Measurements from ENCODE around the gene EFCAB14. TPM values are rescaled to one million over a fixed set of nuclear protein-coding genes. Genes with fewer than 3 reads are reported as not detected.

The EFCAB14 gene
- total and polyA plus RNA-seq, 2 of the 8 experiments (the other 6 are each of a cell fraction or from before 2014, with no cell fraction given): 19.4 to 40.4 TPM

- Histone ChIP-seq H3K36me3 (ENCODE audit: control insufficient read depth in 2 of 4, insufficient read depth in 4 of 4, low read length in 3 of 4) (peaks cover 11 to 63% (median 58%) of the 10 kb centered on the region in 4 experiments), H2BK20ac (ENCODE audit: low read length) (no peak overlapping the region), H3K14ac (ENCODE audit: insufficient read length) (no peak overlapping the region), H2AK5ac (ENCODE audit: low read depth, low read length) (no peak overlapping the region), H4K20me1 (replicated peaks in 1 of 2; ENCODE audit: control insufficient read depth in 1 of 2, insufficient read depth in 2 of 2, low read length in 2 of 2) (peaks cover 0 to 4% of the 10 kb centered on the region in 2 experiments), H3K18ac (ENCODE audit: extremely low read depth, low read length) (no peak overlapping the region), H3K9ac (replicated peaks in 1 of 4; ENCODE audit: extremely low read depth in 1 of 4, low read depth in 3 of 4, low read length in 3 of 4) (peak overlapping the region in 1 of 4 experiments; percentile 49; a peak in 1 of 7 replicates), H3K9me3 (ENCODE audit: insufficient read depth in 2 of 2, low read depth in 1 of 2, low read length in 1 of 2) (no peaks in the 10 kb centered on the region), H3K23me2 (ENCODE audit: low read depth, low read length) (no peaks in the 10 kb centered on the region), H4K91ac (replicated peaks; ENCODE audit: insufficient read length, low read length) (no peak overlapping the region), H4K8ac (ENCODE audit: extremely low read depth, insufficient read depth, low read length) (no peak overlapping the region), H4K5ac (ENCODE audit: insufficient read length, low read depth, low read length) (no peak overlapping the region), H3K27ac (ENCODE audit: low read depth, low read length) (no peak overlapping the region), H3K4me3 (ENCODE audit: extremely low read depth in 1 of 4, insufficient read depth in 2 of 4, low read depth in 3 of 4, low read length in 4 of 4) (no peak overlapping the region), H2BK5ac (ENCODE audit: low read depth, low read length) (no peak overlapping the region), H3K23ac (ENCODE audit: insufficient read length) (no peak overlapping the region), H2AFZ (ENCODE audit: low read length) (no peak overlapping the region), H3K4me1 (replicated peaks in 1 of 4; ENCODE audit: control insufficient read depth in 3 of 4, insufficient read depth in 4 of 4, low read length in 3 of 4) (no peaks in the 10 kb centered on the region; a peak in 1 of 7 replicates), H3K4ac (replicated peaks; ENCODE audit: insufficient read length, low read depth, low read length) (no peak overlapping the region), H2BK15ac (ENCODE audit: low read length) (no peak overlapping the region), H3K4me2 (ENCODE audit: insufficient read depth in 1 of 2, low read depth in 2 of 2, low read length in 2 of 2) (no peak overlapping the region), H3K56ac (replicated peaks; ENCODE audit: insufficient read length, low read depth, low read length) (no peak overlapping the region), H2BK12ac (ENCODE audit: low read depth, low read length) (no peak overlapping the region), H3K79me2 (ENCODE audit: control insufficient read depth in 1 of 2, insufficient read depth in 2 of 2, low read length in 2 of 2) (no peaks in the 10 kb centered on the region), H3K27me3 (replicated peaks in 1 of 4; ENCODE audit: control insufficient read depth in 3 of 4, extremely low read depth in 1 of 4, insufficient read depth in 3 of 4, low read length in 3 of 4) (no peaks in the 10 kb centered on the region), H2BK120ac (replicated peaks; ENCODE audit: low read depth, low read length) (no peak overlapping the region), H3K79me1 (ENCODE audit: low read depth, low read length) (no peaks in the 10 kb centered on the region)
- no peak for DNase-seq (ENCODE audit: low read depth in 1 of 2, low spot score in 2 of 2)
- CTCF ChIA-PET (ENCODE audit: partially characterized antibody): interaction anchor here (0.6 to 1.4 kb wide), 6 partner anchors 9 to 211 kb away, joined by 3 to 4 read pairs (median 3); no protein-coding TSS in a partner anchor
- WGBS, 2 experiments (ENCODE audit: extremely low coverage in 1 of 2, insufficient coverage in 1 of 2, insufficient read length in 1 of 2, insufficient replicate concordance in 2 of 2, low coverage in 1 of 2, low lambda C conversion rate in 2 of 2, missing lambda C conversion rate in 1 of 2): 93% methylated on average over 2 of the region's 2 CpGs; no CpG with 5 or more reads in 1 of the 2 experiments
- POLR2A ChIA-PET (ENCODE audit: partially characterized antibody): no interaction called here
- FAIRE-seq: no peak
Measured at GRCh38 chr1:46690931-46691421, 27.9 kb downstream of the EFCAB14 start.
